Measurements from ENCODE around the gene MBD6.

The MBD6 gene

DNA sequence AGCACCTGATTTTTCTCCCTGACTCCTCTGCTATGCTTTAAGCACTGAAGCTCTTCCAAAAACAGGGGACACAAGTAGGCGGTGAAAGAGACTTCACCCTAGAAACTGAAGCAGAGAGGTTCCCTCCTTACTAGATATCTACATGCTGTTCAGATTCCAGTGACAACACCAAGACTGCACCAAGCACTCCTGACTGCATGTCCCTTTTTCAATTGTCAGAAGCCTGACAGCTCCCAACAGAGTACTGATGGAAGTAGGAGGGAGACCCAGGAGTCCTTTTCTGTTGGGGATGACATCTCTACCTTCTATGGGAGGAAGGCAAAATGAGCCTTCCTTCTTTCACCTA is 13.9 kb downstream of the MBD6 start:
- no peak for DNase-seq (ENCODE audit: low spot score)
- TF ChIP-seq, protein P1, sequence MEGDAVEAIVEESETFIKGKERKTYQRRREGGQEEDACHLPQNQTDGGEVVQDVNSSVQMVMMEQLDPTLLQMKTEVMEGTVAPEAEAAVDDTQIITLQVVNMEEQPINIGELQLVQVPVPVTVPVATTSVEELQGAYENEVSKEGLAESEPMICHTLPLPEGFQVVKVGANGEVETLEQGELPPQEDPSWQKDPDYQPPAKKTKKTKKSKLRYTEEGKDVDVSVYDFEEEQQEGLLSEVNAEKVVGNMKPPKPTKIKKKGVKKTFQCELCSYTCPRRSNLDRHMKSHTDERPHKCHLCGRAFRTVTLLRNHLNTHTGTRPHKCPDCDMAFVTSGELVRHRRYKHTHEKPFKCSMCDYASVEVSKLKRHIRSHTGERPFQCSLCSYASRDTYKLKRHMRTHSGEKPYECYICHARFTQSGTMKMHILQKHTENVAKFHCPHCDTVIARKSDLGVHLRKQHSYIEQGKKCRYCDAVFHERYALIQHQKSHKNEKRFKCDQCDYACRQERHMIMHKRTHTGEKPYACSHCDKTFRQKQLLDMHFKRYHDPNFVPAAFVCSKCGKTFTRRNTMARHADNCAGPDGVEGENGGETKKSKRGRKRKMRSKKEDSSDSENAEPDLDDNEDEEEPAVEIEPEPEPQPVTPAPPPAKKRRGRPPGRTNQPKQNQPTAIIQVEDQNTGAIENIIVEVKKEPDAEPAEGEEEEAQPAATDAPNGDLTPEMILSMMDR (IDR thresholded peaks at IDR 0.05; ENCODE audit: extremely low read depth, missing control alignments) = no peak

DNA sequence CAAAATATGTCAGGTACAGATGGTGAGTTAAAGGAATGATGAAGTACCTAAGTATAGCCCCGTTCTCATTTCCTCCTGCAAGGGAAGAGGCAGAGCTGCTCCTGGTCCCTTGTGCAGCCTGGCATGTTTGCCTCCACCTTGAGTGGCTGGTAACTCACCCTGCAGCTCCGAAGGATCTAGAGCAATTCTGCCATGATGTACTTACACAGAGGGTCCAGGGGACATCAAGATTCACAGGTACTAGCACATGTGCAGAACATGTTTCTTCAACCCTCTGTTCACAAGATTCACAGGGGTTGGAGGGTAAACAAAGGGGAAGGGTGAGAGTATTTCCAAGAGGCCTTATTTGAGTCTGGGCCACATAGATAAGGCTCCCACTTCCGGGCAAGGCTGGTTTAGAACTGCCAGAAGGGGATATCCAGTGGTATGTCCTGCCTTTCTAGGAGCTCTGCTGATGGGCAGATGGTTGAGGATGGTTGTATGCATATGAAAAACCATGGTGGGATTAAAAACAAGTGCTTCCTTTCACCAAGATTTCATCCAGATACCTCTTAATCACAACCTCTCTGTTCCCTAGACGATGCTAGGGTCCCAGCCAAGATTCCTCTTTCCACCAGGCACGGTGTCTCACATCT is 16.6 kb downstream of the MBD6 start:
- TF ChIP-seq, protein P1 (IDR thresholded peaks at IDR 0.05; ENCODE audit: extremely low read depth, missing control alignments) = no peak
- DNase-seq (ENCODE audit: low spot score) = no peak

DNA sequence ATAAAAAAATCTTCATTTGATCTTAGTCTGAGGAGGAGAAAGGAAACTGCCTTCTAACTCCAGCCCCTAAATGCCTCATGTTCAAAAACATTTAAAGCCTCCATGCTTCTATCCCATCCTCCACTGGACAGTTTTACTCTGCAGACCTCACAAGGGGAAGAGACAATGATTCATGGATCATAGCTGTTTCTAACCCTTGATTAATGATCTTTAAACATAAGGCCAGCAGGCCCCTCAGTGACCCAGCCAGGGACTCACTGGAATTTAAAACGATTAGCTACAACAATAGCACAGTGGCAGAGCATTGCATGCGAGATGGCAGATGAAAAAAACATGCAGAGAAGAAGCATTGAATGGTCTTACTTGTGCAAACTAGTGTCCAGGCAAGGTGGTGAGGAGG is 18.4 kb downstream of the MBD6 start:
- DNase-seq (ENCODE audit: low spot score) = no peak

DNA sequence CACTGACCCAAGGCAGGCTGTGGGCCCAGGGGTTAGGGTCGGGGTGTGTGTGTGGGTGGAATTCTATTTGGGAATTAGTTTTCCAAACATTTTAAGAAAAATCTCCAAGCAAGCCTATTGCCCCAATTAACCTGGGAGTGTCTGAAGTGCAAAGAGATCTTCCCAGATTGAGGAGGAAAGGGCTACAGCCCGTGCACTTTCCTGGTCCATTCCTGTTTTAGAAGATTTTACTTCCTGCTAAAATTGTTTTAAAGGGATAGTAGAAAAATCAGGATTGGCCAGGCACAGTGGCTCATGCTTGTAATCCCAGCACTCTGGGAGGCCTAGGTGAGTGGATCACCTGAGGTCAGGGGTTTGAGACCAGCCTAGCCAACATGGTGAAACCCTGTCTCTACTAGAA is 19.1 kb downstream of the MBD6 start:
- DNase-seq (ENCODE audit: low spot score) = no peak
- TF ChIP-seq, protein P1 (IDR thresholded peaks at IDR 0.05; ENCODE audit: extremely low read depth, missing control alignments) = no peak

More for the DNA sequence above, 18.4 kb downstream of the MBD6 start:
- TF ChIP-seq, protein P1 (IDR thresholded peaks at IDR 0.05; ENCODE audit: extremely low read depth, missing control alignments) = no peak

DNA sequence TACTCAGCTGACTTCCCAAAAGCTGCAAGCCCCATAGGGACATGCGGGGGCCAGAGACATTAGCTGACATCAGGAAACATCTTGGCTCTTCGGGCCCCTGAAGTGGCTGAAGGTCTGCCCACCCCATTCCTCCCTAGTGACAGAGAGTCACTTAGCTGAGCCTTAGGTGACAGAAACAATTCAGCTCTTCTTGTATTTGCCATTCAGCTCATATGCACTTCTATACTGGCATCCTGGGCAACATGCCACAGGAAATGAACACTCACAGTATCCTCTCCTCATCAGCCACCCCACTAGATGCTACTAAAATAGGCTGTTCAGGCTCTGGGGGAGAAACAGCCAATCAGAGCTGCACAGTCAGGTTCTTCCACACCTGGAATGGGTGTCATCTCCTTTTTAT is 21.0 kb downstream of the MBD6 start:
- DNase-seq (ENCODE audit: low spot score) = no peak
- TF ChIP-seq, protein P1 (IDR thresholded peaks at IDR 0.05; ENCODE audit: extremely low read depth, missing control alignments) = no peak

DNA sequence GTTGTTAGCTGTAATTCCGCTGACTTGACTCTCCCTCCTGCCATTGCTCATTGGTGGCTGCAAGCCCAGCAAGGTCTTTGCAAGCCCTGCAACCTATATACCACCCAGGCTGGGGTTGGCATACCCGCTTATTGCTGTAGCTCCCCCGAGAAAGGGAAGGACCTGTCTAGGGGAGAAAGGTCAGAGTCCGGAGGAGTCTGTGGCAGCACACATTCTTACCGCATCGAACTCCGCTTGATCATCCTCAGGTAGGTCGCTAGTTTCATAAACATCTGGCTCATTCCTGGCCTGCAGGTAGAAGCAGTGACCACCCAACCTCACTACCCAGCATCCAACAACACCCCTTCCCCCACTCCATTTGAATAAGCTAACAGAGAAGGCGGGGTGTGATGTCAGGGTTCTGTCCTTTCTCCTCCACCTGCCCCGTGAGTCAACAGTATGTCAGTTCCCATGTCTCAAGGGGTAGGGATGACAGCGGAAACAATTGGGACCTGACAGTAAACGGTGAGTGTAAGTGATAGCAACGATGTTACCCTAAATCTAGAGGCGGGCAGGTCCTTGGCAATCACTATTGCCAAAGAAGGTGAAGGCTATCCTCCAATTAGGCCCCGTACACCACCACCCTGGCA is 23.3 kb downstream of the MBD6 start:
- no peak for DNase-seq (ENCODE audit: low spot score)
- TF ChIP-seq, protein P1 (IDR thresholded peaks at IDR 0.05; ENCODE audit: extremely low read depth, missing control alignments) = no peak

DNA sequence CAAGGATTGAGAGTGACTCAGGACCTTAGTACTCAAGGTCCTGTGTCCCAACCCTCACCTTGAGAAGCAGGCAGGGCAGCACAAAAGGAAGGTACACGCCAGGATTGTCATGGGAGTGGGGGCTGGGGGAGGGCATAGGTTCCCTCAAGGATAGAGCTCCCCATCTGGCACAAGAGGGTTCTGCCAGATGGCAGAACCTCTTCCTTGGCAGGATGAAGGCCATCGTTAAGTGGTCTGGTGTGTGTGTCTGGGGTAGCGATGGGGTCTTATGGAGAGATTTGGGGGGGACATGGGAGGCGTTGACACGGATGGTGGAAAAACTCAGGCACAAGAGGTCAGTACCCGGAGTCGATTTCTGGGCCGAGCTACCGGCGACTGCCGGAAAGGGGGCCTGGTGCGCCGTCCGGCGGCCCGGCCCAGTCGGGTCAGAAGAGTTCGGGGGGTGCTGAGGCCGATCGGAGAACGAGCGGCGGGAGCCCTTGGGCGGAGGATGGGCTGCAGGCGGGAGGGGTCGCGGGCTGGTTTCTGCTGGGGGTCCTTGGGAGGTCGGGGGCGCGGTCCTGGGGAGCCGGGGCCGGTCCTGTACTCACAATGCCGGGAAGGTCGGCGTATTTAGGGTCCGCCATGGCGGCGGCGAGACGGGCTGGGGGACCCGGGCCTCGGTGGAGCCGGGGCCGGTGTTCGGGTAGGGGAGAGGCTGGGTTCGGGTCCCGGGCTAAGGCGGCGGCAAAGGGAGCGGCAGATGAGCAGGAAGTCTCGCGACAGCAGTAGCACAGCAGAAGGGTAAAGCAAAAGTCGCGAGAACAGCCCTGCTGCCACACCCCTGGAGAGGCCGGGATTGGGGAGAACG is 24.0 kb downstream of the MBD6 start, which contains the start of gene DCTN2:
Gene DCTN2 (minus strand): TSS at position 755 of the 850 bp plus-strand sequence. CDS start 129 bp downstream, at position 626.
- TF ChIP-seq, protein P1 (IDR thresholded peaks at IDR 0.05; ENCODE audit: extremely low read depth, missing control alignments) = no peak
- DNase-seq (ENCODE audit: low spot score) = peak; percentile 99

All from GM20000 (cell line).